GM23248 (cell line): ENCODE measurements around the gene KAZN. TPM values are rescaled to one million over a fixed set of nuclear protein-coding genes. Genes with fewer than 3 reads are reported as not detected.

Source experiments
- DNase-seq: peaks from one replicate; pipeline ENCODE4 v3.0.0-alpha.2; 2015
- H2AFZ ChIP-seq: fragments of 200-600 bp; sonication (generic); 2 replicates; pipeline ENCODE4 v1.6.1; 2016; ENCODE audit warnings: antibody characterized with exemption
- H3F3A ChIP-seq: fragments of 200-600 bp; sonication (generic); 2 replicates; pipeline ENCODE4 v1.6.1; 2016; ENCODE audit warnings: mild to moderate bottlenecking, antibody characterized with exemption, mixed run types; ENCODE audit not compliant: insufficient read depth
- H3K27ac ChIP-seq: fragments of 200-600 bp; sonication (generic); 2 replicates; pipeline ENCODE4 v1.5.1; 2016; ENCODE audit warnings: mild to moderate bottlenecking
- H3K27me3 ChIP-seq: fragments of 200-600 bp; sonication (generic); replicated peaks from 2 replicates; pipeline ENCODE4 v1.6.1; 2016; ENCODE audit warnings: mild to moderate bottlenecking; ENCODE audit not compliant: insufficient read depth
- H3K36me3 ChIP-seq: fragments of 200-600 bp; sonication (generic); 2 replicates; pipeline ENCODE4 v1.6.1; 2016; ENCODE audit warnings: low read depth, mild to moderate bottlenecking
- H3K4me1 ChIP-seq: fragments of 200-600 bp; sonication (generic); 2 replicates; pipeline ENCODE4 v1.6.1; 2016; ENCODE audit warnings: mild to moderate bottlenecking; ENCODE audit not compliant: insufficient read depth
- H3K4me2 ChIP-seq: fragments of 200-600 bp; sonication (generic); one replicate; pipeline ENCODE4 v1.6.1; 2016; ENCODE audit warnings: mild to moderate bottlenecking; ENCODE audit not compliant: unreplicated experiment
- H3K4me3 ChIP-seq: fragments of 200-600 bp; sonication (generic); 2 replicates; pipeline ENCODE4 v1.5.1; 2016; ENCODE audit warnings: mild to moderate bottlenecking
- H3K79me2 ChIP-seq: fragments of 200-600 bp; sonication (generic); 2 replicates; pipeline ENCODE4 v1.6.1; 2016; ENCODE audit warnings: mild to moderate bottlenecking; ENCODE audit not compliant: insufficient read depth
- H3K9ac ChIP-seq: fragments of 200-600 bp; sonication (generic); 2 replicates; pipeline ENCODE4 v1.6.1; 2016; ENCODE audit warnings: mild to moderate bottlenecking
- H3K9me2 ChIP-seq: fragments of 200-600 bp; sonication (generic); 2 replicates; pipeline ENCODE4 v1.6.1; 2016; ENCODE audit warnings: mixed run types, mild to moderate bottlenecking, moderate library complexity; ENCODE audit not compliant: insufficient read depth
- H3K9me3 ChIP-seq: fragments of 200-600 bp; sonication (generic); one replicate; pipeline ENCODE4 v1.6.1; 2017; ENCODE audit warnings: low read depth
- H4K20me1 ChIP-seq: fragments of 200-600 bp; sonication (generic); 2 replicates; pipeline ENCODE4 v1.6.0; 2016; ENCODE audit not compliant: insufficient read depth
- EZH2 ChIP-seq: fragments of 200-600 bp; sonication (generic); IDR thresholded peaks from 2 replicates; pipeline ENCODE4 v1.6.1; 2018; ENCODE audit warnings: antibody characterized with exemption, mild to moderate bottlenecking; ENCODE audit not compliant: insufficient read depth, poor library complexity, severe bottlenecking
- EZH2phosphoT487 ChIP-seq: fragments of 200-600 bp; sonication (generic); IDR thresholded peaks from 2 replicates; pipeline ENCODE4 v1.6.1; 2018; ENCODE audit warnings: antibody characterized with exemption, moderate library complexity, mild to moderate bottlenecking, low read depth; ENCODE audit not compliant: insufficient read depth
- WGBS, 2 experiments: methylation state at CpG; one replicate each; pipeline ENCODE4 v1.1.6; 2015 to 2017; ENCODE audit warnings: low lambda C conversion rate in 2 of 2, low coverage in 1 of 2; ENCODE audit errors: missing lambda C conversion rate in 2 of 2; 5-methylcytosine and 5-hydroxymethylcytosine counted together
- in situ Hi-C: fragments of 300-500 bp; cut with MboI; formaldehyde crosslinking; loops from 2 replicates; pipeline ENCODE4 v1.15.0; 2020
- polyA plus RNA-seq: library from polyadenylated mRNA; unstranded; fragments of >200 nt; fragmentation: Nextera tagmentation; extraction: Ambion mirVana; gene quantifications from 2 replicates; pipeline ENCODE4 v1.2.1, GENCODE V29; 2016
- total RNA-seq: library from RNA; depleted of rRNA; stranded (reverse); fragments of >200 nt; shearing (Covaris generic); gene quantifications from 2 replicates; pipeline ENCODE4 v1.2.3, GENCODE V29; 2014

The KAZN gene
- total and polyA plus RNA-seq, 2 experiments from 2014 or later = 4.9 to 7.2 TPM

DNA sequence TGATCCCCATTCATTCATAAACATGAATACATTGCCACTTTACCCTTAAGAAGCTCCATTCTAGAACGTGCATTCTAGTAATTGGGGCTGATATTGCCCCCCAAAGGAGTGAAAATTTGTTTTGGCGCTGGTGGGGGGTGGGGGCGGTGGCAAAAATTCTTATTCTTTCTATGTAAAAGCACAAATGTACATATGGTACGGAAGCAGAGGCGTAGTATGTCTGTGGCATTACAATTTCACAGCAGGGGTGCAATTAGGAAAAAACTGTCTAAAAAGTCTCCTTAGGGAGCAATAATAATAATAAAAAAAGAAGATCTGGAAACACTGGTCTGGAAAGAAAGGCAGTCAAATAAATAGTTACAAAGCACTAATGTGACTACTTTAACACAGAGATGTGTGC, 514.7 kb downstream of the KAZN start:
- no peak overlapping the region for H3K27ac ChIP-seq
- no peaks in the 10 kb centered on the region for H3F3A ChIP-seq
- no peak overlapping the region for H2AFZ ChIP-seq
- H3K9ac ChIP-seq = no peak overlapping the region
- H3K36me3 ChIP-seq = no peaks in the 10 kb centered on the region
- no peaks in the 10 kb centered on the region for H3K79me2 ChIP-seq
- H4K20me1 ChIP-seq = no peaks in the 10 kb centered on the region
- TF ChIP-seq EZH2 (no peak), EZH2phosphoT487 (no peak)
- no peaks in the 10 kb centered on the region for H3K9me3 ChIP-seq
- H3K4me1 ChIP-seq = no peaks in the 10 kb centered on the region
- H3K4me2 ChIP-seq = no peak overlapping the region
- no peaks in the 10 kb centered on the region for H3K9me2 ChIP-seq
- H3K27me3 ChIP-seq = no peaks in the 10 kb centered on the region
- WGBS, 2 experiments = 76 to 81% methylated on average over 5 of the region's 5 CpGs
- no peak for DNase-seq
- in situ Hi-C loops = no loop called here
- no peak overlapping the region for H3K4me3 ChIP-seq

GRCh38 chr1:15114884-15115283, 516.4 kb downstream of the KAZN start:
- Histone ChIP-seq H3K4me1 (no peaks in the 10 kb centered on the region), H3K27me3 (no peaks in the 10 kb centered on the region), H3K36me3 (no peaks in the 10 kb centered on the region), H3K4me3 (no peak overlapping the region), H3K27ac (no peak overlapping the region), H3K9me2 (no peaks in the 10 kb centered on the region), H3K4me2 (no peak overlapping the region), H4K20me1 (no peaks in the 10 kb centered on the region), H3K9me3 (no peaks in the 10 kb centered on the region), H3F3A (no peaks in the 10 kb centered on the region), H3K79me2 (no peaks in the 10 kb centered on the region), H2AFZ (no peak overlapping the region), H3K9ac (no peak overlapping the region)
- in situ Hi-C loops = no loop called here
- DNase-seq = no peak
- TF ChIP-seq EZH2 (no peak), EZH2phosphoT487 (no peak)
- 77 to 78% methylated on average over 13 of the region's 13 CpGs for WGBS, 2 experiments

DNA sequence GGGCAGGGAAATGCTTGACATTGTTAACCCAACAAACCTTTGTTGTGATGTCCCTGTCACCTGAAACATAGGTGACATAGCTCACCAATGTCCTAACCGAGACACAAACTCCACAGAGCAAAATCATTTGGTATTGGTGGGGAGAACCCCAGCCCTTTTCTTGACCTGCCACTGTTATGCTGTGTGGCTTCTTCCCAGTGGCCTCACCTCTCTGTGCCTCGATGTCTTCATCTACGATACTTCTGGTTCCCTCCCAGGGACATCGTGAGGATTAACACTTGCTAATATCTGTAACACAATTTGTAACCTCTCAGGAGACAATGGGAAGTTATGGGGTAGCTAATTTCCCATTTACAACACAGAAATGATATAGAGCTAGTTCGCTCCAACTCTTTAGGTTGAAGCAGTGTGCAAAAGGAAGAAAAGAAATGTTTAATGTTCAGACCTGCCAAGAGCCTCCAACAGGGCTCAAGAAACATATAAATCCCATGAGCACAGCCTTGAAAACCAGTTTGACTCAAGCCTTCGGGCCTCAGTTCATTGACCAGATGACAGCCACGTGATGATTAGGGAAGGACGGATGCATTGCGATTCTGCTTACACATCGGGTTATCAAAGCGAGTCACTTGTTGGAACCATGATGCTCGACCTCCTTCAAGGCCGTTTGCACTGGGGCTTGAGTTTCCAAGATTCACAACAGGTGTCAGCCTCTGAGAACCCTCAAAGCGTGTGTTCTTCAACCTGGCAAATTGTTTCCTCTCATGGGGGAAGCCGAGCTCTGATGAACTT, 517.3 kb downstream of the KAZN start:
- no peaks in the 10 kb centered on the region for H3F3A ChIP-seq
- DNase-seq = no peak
- H3K79me2 ChIP-seq = no peaks in the 10 kb centered on the region
- no peak overlapping the region for H3K27ac ChIP-seq
- H3K4me3 ChIP-seq = no peak overlapping the region
- no peak for TF ChIP-seq EZH2phosphoT487
- H3K9ac ChIP-seq = no peak overlapping the region
- WGBS, 2 experiments = 80% methylated on average over 15 of the region's 15 CpGs
- no peak overlapping the region for H3K4me2 ChIP-seq
- no peaks in the 10 kb centered on the region for H3K27me3 ChIP-seq
- H3K4me1 ChIP-seq = no peaks in the 10 kb centered on the region
- no peak overlapping the region for H2AFZ ChIP-seq
- H3K9me3 ChIP-seq = no peaks in the 10 kb centered on the region
- no peaks in the 10 kb centered on the region for H4K20me1 ChIP-seq
- in situ Hi-C loops = no loop called here
- no peaks in the 10 kb centered on the region for H3K36me3 ChIP-seq
- H3K9me2 ChIP-seq = no peaks in the 10 kb centered on the region

- DNase-seq = no peak
- H3K9me3 ChIP-seq = no peaks in the 10 kb centered on the region
- H3K36me3 ChIP-seq = no peaks in the 10 kb centered on the region
- no peak overlapping the region for H3K4me2 ChIP-seq
- no peaks in the 10 kb centered on the region for H4K20me1 ChIP-seq
- no peak for TF ChIP-seq EZH2phosphoT487
- no peaks in the 10 kb centered on the region for H3F3A ChIP-seq
- in situ Hi-C loops = no loop called here
- no peak overlapping the region for H3K9ac ChIP-seq
- WGBS, 2 experiments = 38 to 46% methylated on average over 5 of the region's 5 CpGs
- no peak overlapping the region for H3K4me3 ChIP-seq
- no peak overlapping the region for H2AFZ ChIP-seq
- H3K9me2 ChIP-seq = no peaks in the 10 kb centered on the region
- no peaks in the 10 kb centered on the region for H3K79me2 ChIP-seq
- H3K27me3 ChIP-seq = 0 out of 2 replicates have a peak, but pooled peaks cover 6% of the 10 kb centered on the region
- no peaks in the 10 kb centered on the region for H3K4me1 ChIP-seq
- no peak overlapping the region for H3K27ac ChIP-seq
These were observed 518.5 kb downstream of the KAZN start for GRCh38 chr1:15116966-15117365.
